Activated CD8-positive, alpha-beta memory T cell treated with anti-CD3 and anti-CD28 coated beads, Interleukin-2, amount 10 ng/mL, durations not matched to agents 7 days and 5 days (primary cell): Measurements from ENCODE around the gene FTO. TPM values are rescaled to one million over a fixed set of nuclear protein-coding genes. Genes with fewer than 3 reads are reported as not detected.

Experiments used
- ATAC-seq: fragments of 150-1000 bp; cut with Tn5 transposase; one replicate; pipeline ENCODE4 v1.10.0; 2021; ENCODE audit warnings: moderate library complexity
- CTCF ChIA-PET: fragments of 350-600 bp; sonication (Branson Sonifier 250); formaldehyde crosslinking; loops from one replicate; lab custom pipeline; 2021; ENCODE audit warnings: antibody characterized with exemption; lab: Charles Lee
- DNase-seq: peaks from one replicate; pipeline ENCODE4 v3.0.0-alpha.2; 2020
- H3K27ac Mint-ChIP-seq: one replicate; pipeline ENCODE4 v1.8.0; 2021; ENCODE audit warnings: mild to moderate bottlenecking, mixed read lengths
- H3K27me3 Mint-ChIP-seq: one replicate; pipeline ENCODE4 v1.8.0; 2021; ENCODE audit warnings: mixed read lengths
- H3K36me3 Mint-ChIP-seq: one replicate; pipeline ENCODE4 v1.8.0; 2021; ENCODE audit warnings: mild to moderate bottlenecking, mixed read lengths
- H3K4me1 Mint-ChIP-seq: one replicate; pipeline ENCODE4 v1.8.0; 2021; ENCODE audit warnings: mixed read lengths
- H3K4me3 Mint-ChIP-seq: one replicate; pipeline ENCODE4 v1.8.0; 2021; ENCODE audit warnings: mild to moderate bottlenecking, moderate library complexity, mixed read lengths
- H3K9me3 Mint-ChIP-seq: one replicate; pipeline ENCODE4 v1.8.0; 2022; ENCODE audit warnings: low read depth, mixed read lengths
- total RNA-seq, 2 experiments: library from RNA; stranded (reverse); gene quantifications; one replicate each; pipeline ENCODE4 v1.2.3, GENCODE V29; 2021

The FTO gene
- total RNA-seq, 2 experiments from 2014 or later = 47.4 to 57.7 TPM

DNA sequence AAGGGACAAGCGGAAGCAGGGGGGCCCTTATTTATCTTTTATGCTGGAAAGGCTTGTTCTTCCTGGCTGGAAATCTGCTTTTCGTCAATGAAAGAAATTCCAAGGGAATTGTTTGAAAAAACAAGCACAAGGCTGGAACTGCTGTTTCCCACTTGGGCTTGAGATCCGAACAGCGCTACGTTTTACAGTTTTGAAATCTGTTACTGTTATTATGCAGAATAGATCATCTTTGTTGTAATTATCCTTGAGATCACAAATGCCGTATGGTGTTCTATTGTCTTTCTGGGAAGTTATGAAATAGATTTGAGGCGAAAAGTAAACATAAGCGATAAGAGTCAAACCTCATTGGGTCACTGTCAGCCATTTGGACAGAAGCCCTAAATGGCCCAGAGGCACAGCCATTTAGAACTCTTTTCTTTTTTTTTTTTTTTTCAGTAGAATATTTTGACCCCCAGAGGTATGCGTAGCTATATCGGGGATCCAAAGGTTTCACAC lies 359.4 kb downstream of the FTO start:
- DNase-seq (no peak), ATAC-seq (no peak)
- Mint-ChIP-seq H3K9me3 (no peaks in the 10 kb centered on the region), H3K27ac (no peak overlapping the region), H3K27me3 (no peaks in the 10 kb centered on the region), H3K4me3 (no peak overlapping the region), H3K36me3 (no peaks in the 10 kb centered on the region), H3K4me1 (no peaks in the 10 kb centered on the region)
- CTCF ChIA-PET = no interaction called here

- Mint-ChIP-seq H3K4me3 (no peak overlapping the region), H3K36me3 (no peaks in the 10 kb centered on the region), H3K27me3 (no peaks in the 10 kb centered on the region), H3K4me1 (no peaks in the 10 kb centered on the region), H3K9me3 (no peaks in the 10 kb centered on the region), H3K27ac (no peak overlapping the region)
- CTCF ChIA-PET = no interaction called here
- ATAC-seq (no peak), DNase-seq (no peak)
These were observed 362.6 kb downstream of the FTO start for GRCh38 chr16:54066451-54067105.

DNA sequence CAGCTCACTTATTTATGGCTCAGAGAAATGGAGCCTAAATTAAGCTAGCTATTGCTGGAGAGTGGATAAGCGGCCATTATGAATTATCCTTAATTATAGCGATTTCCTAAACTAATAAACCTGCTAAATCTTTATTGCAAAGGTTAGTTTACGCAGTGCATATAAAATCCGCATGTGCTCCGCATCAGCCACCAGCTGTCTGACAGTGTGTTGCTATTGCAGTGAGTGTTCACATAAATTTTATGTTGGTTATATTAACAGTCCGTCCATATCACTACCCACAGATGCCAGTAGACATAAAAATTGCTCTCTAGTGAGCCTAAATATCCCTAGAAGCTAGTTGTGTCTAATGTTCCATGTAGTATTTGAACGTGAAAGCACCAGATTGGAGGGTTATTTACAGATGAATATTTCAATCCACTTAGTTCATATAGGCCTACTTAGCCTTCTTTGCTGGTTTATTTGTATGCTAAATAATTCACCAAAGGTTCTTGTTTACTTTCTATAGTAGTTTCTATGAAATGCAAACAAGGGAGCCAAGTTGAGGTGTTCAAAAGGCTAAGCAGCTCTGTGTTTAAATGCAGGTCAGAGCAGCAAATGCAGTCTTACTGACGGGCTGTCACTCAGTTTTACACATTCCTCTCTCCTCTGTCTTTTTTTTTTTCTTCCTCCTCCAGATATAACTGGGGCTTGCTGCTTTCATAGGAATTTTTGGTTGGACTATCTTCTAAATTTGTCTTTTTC lies 363.5 kb downstream of the FTO start:
- no peak for DNase-seq
- H3K27ac Mint-ChIP-seq = no peak overlapping the region

GRCh38 chr16:54068212-54068611 lies 364.3 kb downstream of the FTO start:
- H3K27ac Mint-ChIP-seq = no peak overlapping the region
- no peak for ATAC-seq
- no peak for DNase-seq
- CTCF ChIA-PET = no interaction called here
- no peaks in the 10 kb centered on the region for H3K9me3 Mint-ChIP-seq
- H3K4me1 Mint-ChIP-seq = no peaks in the 10 kb centered on the region
- H3K4me3 Mint-ChIP-seq = no peak overlapping the region
- H3K36me3 Mint-ChIP-seq = no peaks in the 10 kb centered on the region
- H3K27me3 Mint-ChIP-seq = no peaks in the 10 kb centered on the region

More for the DNA sequence above, 363.5 kb downstream of the FTO start:
- no peaks in the 10 kb centered on the region for H3K9me3 Mint-ChIP-seq
- H3K27me3 Mint-ChIP-seq = no peaks in the 10 kb centered on the region
- H3K4me3 Mint-ChIP-seq = no peak overlapping the region
- H3K36me3 Mint-ChIP-seq = no peaks in the 10 kb centered on the region
- no peaks in the 10 kb centered on the region for H3K4me1 Mint-ChIP-seq
- ATAC-seq = no peak
- CTCF ChIA-PET = no interaction called here

DNA sequence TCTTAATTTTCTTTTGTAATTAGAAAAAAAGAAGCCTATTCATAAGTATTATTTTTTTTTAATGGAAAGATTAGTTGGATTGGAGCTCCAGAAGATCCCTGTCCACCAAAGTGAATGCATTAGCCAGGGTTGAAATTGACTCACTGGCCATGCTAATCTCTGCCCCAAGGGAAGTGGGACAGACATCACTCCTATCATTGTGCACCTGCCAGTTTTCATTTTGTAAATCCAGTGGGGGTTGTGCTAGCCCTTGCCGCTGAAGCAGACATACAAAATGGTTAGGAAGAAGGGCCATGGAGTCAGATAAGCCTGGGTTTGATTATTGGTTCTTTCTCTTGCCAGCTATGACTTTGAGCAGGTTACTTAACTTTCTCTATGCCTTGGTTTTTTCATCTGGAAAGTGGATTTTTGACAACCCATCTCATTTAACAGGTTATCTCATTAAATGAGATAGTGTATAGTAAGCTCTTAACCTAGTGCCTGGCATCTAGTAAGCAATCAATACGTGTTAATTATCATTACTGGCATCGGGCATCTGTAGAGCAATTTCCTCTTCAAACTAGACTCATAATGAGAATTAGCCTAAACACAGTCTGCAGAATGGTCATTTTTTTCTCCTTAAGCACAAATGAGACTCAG lies 365.8 kb downstream of the FTO start:
- Mint-ChIP-seq H3K36me3 (no peaks in the 10 kb centered on the region), H3K4me3 (no peak overlapping the region), H3K27me3 (no peaks in the 10 kb centered on the region), H3K4me1 (no peaks in the 10 kb centered on the region), H3K27ac (no peak overlapping the region), H3K9me3 (no peaks in the 10 kb centered on the region)
- DNase-seq (no peak), ATAC-seq (no peak)
- CTCF ChIA-PET = no interaction called here

DNA sequence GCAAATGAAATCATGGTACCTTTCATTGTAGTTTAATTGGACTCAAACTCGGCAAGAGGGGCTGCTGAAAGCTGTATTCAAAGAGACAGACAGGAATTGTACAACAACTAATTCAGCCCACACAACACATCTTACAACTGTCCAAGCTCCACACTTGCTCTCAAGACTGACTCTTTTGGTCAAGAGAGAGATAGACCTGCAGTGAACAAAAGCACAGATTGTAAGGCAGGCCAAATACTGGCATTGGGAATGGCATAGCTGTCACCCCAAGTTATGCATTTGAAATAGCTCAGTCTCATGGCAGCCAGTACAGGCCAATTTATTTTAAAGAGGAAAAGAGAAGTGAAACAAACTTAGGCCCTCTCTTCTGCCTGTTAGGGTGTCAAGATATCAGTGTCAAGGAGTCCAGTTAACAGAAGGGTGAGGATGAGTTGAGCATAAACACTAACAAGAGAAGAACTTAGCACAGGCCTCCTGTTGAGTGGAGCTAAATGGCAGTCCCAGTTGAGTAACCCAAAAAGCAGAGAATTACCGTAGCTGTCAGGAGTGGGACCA lies 366.9 kb downstream of the FTO start:
- no peaks in the 10 kb centered on the region for H3K9me3 Mint-ChIP-seq
- CTCF ChIA-PET = no interaction called here

DNA sequence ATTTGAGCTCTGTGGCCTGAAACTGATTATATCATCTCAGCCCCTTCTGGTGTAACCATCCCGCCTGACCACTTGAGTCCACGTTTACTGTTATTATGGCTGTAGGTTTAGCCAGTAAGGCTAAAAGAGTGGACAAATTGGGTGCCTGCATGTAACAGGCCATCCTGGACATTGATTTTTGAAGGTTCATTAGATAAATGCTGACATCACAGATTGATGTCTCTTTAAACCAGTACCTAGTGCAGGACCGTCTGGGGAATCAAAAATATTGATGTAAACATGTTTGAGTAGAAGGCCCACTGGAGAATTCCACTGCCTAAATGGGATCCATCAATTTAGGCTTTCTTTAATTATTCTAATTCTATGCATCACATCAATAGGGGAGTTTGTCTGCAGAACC lies 367.6 kb downstream of the FTO start:
- ATAC-seq (no peak), DNase-seq (no peak)
- Mint-ChIP-seq H3K4me1 (no peaks in the 10 kb centered on the region), H3K4me3 (no peak overlapping the region), H3K27me3 (no peaks in the 10 kb centered on the region), H3K9me3 (no peaks in the 10 kb centered on the region), H3K36me3 (no peaks in the 10 kb centered on the region), H3K27ac (no peak overlapping the region)
- CTCF ChIA-PET = no interaction called here

More for the DNA sequence above, 366.9 kb downstream of the FTO start:
- Mint-ChIP-seq H3K4me1 (no peaks in the 10 kb centered on the region), H3K4me3 (no peak overlapping the region), H3K27me3 (no peaks in the 10 kb centered on the region), H3K36me3 (no peaks in the 10 kb centered on the region), H3K27ac (no peak overlapping the region)
- ATAC-seq (no peak), DNase-seq (no peak)

- CTCF ChIA-PET = no interaction called here
- Mint-ChIP-seq H3K27ac (no peak overlapping the region), H3K9me3 (no peaks in the 10 kb centered on the region), H3K27me3 (no peaks in the 10 kb centered on the region), H3K4me1 (no peaks in the 10 kb centered on the region), H3K4me3 (no peak overlapping the region), H3K36me3 (no peaks in the 10 kb centered on the region)
- DNase-seq (no peak), ATAC-seq (no peak)
These were observed 368.3 kb downstream of the FTO start for GRCh38 chr16:54072237-54072636.

- no peaks in the 10 kb centered on the region for H3K9me3 Mint-ChIP-seq
- CTCF ChIA-PET = no interaction called here
- ATAC-seq = no peak
- no peaks in the 10 kb centered on the region for H3K27me3 Mint-ChIP-seq
- H3K27ac Mint-ChIP-seq = no peak overlapping the region
- H3K4me3 Mint-ChIP-seq = no peak overlapping the region
- no peaks in the 10 kb centered on the region for H3K36me3 Mint-ChIP-seq
- no peak for DNase-seq
- no peaks in the 10 kb centered on the region for H3K4me1 Mint-ChIP-seq
These were observed 369.4 kb downstream of the FTO start for GRCh38 chr16:54073356-54073755.

- H3K9me3 Mint-ChIP-seq = no peaks in the 10 kb centered on the region
- no peaks in the 10 kb centered on the region for H3K27me3 Mint-ChIP-seq
- DNase-seq (no peak), ATAC-seq (no peak)
- no peaks in the 10 kb centered on the region for H3K4me1 Mint-ChIP-seq
- H3K27ac Mint-ChIP-seq = no peak overlapping the region
- no peaks in the 10 kb centered on the region for H3K36me3 Mint-ChIP-seq
- H3K4me3 Mint-ChIP-seq = no peak overlapping the region
- CTCF ChIA-PET = no interaction called here
These were observed 371.5 kb downstream of the FTO start for GRCh38 chr16:54075446-54075845.

DNA sequence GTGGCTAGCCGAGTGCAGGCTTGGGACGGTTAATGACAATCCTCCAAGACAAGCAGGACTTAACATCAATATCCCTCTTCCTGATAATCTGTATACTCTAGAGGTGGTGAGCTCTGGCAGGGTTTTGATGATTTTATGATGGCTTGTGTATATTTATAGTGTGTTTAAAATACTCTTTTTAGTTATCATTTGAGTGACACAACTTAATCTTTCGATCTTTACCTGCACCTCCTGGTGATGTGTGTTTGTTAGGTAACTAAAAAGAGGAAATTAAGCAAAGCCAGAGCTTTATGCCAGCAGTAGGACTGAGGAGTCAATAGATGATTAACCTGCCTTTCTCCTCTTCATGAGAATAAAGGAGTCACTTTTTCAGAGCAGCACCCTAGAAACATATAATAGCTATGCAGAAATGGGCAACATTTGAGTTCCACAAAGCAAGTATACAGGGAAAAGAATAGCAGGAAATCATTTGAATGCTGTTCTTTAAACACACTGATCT lies 372.1 kb downstream of the FTO start:
- DNase-seq = no peak
- no peaks in the 10 kb centered on the region for H3K9me3 Mint-ChIP-seq
- no peaks in the 10 kb centered on the region for H3K4me1 Mint-ChIP-seq
- no peak overlapping the region for H3K27ac Mint-ChIP-seq
- H3K36me3 Mint-ChIP-seq = no peaks in the 10 kb centered on the region
- ATAC-seq = no peak
- CTCF ChIA-PET = no interaction called here
- H3K27me3 Mint-ChIP-seq = no peaks in the 10 kb centered on the region
- no peak overlapping the region for H3K4me3 Mint-ChIP-seq

DNA sequence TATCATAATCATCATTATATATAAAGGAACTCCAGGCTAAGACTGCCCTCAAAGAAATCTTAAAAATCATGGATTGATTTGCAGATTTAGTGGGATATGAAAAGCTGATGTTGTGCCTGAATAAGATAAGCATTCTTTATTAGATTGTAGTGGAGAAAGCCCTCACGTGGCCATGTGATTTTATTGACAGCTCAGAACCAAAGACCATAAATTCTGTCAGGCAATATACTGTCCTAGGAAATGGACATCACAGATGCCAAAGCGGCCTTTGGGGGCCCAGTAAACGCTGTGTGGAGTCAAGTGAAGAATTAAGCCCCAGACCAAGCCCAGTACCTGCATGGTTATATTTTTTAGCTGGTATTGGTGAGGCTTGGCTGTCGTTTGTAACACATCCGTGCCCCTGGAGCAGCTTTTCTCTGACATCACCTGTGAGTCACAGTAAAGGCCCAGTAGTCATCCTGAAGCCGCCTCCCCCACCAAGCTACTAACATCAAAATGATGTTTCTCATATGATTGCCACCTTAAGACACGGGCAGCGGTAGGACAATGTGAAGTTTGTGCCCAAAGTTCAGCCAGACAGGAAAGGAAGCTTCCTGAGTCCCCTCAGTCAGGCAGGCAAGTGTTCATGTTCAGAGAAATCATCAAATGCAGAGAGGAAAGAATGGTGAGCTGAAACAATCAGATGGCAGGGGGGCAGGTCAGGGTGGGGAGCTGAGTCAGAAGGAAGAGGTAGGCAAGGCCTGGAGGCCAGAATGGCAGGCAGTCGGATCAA lies 373.3 kb downstream of the FTO start:
- no peaks in the 10 kb centered on the region for H3K9me3 Mint-ChIP-seq
- ATAC-seq (no peak), DNase-seq (no peak)
- H3K36me3 Mint-ChIP-seq = no peaks in the 10 kb centered on the region
- no peak overlapping the region for H3K27ac Mint-ChIP-seq
- CTCF ChIA-PET = no interaction called here
- H3K4me3 Mint-ChIP-seq = no peak overlapping the region
- H3K27me3 Mint-ChIP-seq = no peaks in the 10 kb centered on the region
- H3K4me1 Mint-ChIP-seq = no peaks in the 10 kb centered on the region

- CTCF ChIA-PET = no interaction called here
- H3K9me3 Mint-ChIP-seq = no peaks in the 10 kb centered on the region
- H3K36me3 Mint-ChIP-seq = no peaks in the 10 kb centered on the region
- H3K27me3 Mint-ChIP-seq = no peaks in the 10 kb centered on the region
- ATAC-seq (no peak), DNase-seq (no peak)
- no peak overlapping the region for H3K4me3 Mint-ChIP-seq
- no peak overlapping the region for H3K27ac Mint-ChIP-seq
- no peaks in the 10 kb centered on the region for H3K4me1 Mint-ChIP-seq
These were observed 376.6 kb downstream of the FTO start for GRCh38 chr16:54080524-54081008.
